HTR-8/SVneo (cell line): Measurements from ENCODE around the gene NFYA.

ENCODE experiments used
- DNase-seq: peaks from one replicate; pipeline ENCODE4 v3.0.0; 2011; ENCODE audit warnings: low spot score, mixed read lengths; ENCODE audit not compliant: insufficient read length
- FAIRE-seq: peaks from 2 replicates; lab custom pipeline; 2011; peaks lifted over from hg19 to GRCh38; lab: Jason Lieb, UNC

NFYA gene

GRCh38 chr6:41045664-41046063, 27.1 kb upstream of the NFYA start:
- FAIRE-seq (no peak), DNase-seq (no peak)

GRCh38 chr6:41046084-41046483, 26.7 kb upstream of the NFYA start:
- DNase-seq (no peak), FAIRE-seq (no peak)

GRCh38 chr6:41047306-41047705, 25.5 kb upstream of the NFYA start:
- DNase-seq, result no peak
- FAIRE-seq, result no peak

GRCh38 chr6:41047745-41048732, 24.7 kb upstream of the NFYA start:
- FAIRE-seq, result no peak
- DNase-seq, result no peak

GRCh38 chr6:41049521-41049920, 23.3 kb upstream of the NFYA start:
- FAIRE-seq, result no peak
- no peak for DNase-seq

GRCh38 chr6:41049955-41050354, 22.8 kb upstream of the NFYA start:
- FAIRE-seq (no peak), DNase-seq (no peak)

GRCh38 chr6:41050536-41050935, 22.2 kb upstream of the NFYA start:
- DNase-seq (no peak), FAIRE-seq (no peak)

GRCh38 chr6:41051873-41052272, 20.9 kb upstream of the NFYA start:
- FAIRE-seq (no peak), DNase-seq (no peak)

- DNase-seq (no peak), FAIRE-seq (no peak)
Observed at GRCh38 chr6:41053041-41053440, 19.7 kb upstream of the NFYA start, which contains the start of gene APOBEC2. Gene APOBEC2 (plus strand): TSS chr6:41053202. CDS start chr6:41053348, 146 bp downstream.

GRCh38 chr6:41054511-41054910, 18.3 kb upstream of the NFYA start:
- DNase-seq (no peak), FAIRE-seq (no peak)

GRCh38 chr6:41055149-41055548, 17.6 kb upstream of the NFYA start:
- FAIRE-seq (no peak), DNase-seq (no peak)

GRCh38 chr6:41056768-41057490, 15.8 kb upstream of the NFYA start:
- DNase-seq, result no peak
- FAIRE-seq, result no peak

- FAIRE-seq, result no peak
- no peak for DNase-seq
Observed at GRCh38 chr6:41058783-41059181, 14.0 kb upstream of the NFYA start.

GRCh38 chr6:41059556-41059955, 13.2 kb upstream of the NFYA start:
- FAIRE-seq (no peak), DNase-seq (no peak)

- no peak for DNase-seq
- no peak for FAIRE-seq
Observed at GRCh38 chr6:41061196-41061726, 11.5 kb upstream of the NFYA start.

- FAIRE-seq, result no peak
- no peak for DNase-seq
Observed at GRCh38 chr6:41062056-41062455, 10.7 kb upstream of the NFYA start.

GRCh38 chr6:41063884-41064285, 8.9 kb upstream of the NFYA start:
- DNase-seq (no peak), FAIRE-seq (no peak)

- FAIRE-seq (no peak), DNase-seq (no peak)
Observed at GRCh38 chr6:41064841-41065240, 7.9 kb upstream of the NFYA start.

- FAIRE-seq (no peak), DNase-seq (no peak)
Observed at GRCh38 chr6:41065550-41066026, 7.2 kb upstream of the NFYA start.

- FAIRE-seq (no peak), DNase-seq (peak; percentile 41)
Observed at GRCh38 chr6:41066867-41067304, 5.9 kb upstream of the NFYA start.

GRCh38 chr6:41071501-41071922, 1.3 kb upstream of the NFYA start:
- FAIRE-seq (no peak), DNase-seq (no peak)
